Stimulated activated CD4-positive, alpha-beta T cell treated with anti-CD3 and anti-CD28 coated beads, TNF-alpha, amount 100 ng/mL, for 1 hour (primary cell): ENCODE measurements around the gene TEK.
"Not testable (repeated sequence)": the region's sequence is repeated elsewhere in the genome, so short reads cannot be mapped to it uniquely, and the experiment has no call there.

Experiments
- DNase-seq, 3 donors: peaks; one replicate each; pipeline ENCODE4 v3.0.0-alpha.2; 2020; ENCODE audit warnings: low read depth in 3 of 3, low spot score in 1 of 3

TEK gene

DNA sequence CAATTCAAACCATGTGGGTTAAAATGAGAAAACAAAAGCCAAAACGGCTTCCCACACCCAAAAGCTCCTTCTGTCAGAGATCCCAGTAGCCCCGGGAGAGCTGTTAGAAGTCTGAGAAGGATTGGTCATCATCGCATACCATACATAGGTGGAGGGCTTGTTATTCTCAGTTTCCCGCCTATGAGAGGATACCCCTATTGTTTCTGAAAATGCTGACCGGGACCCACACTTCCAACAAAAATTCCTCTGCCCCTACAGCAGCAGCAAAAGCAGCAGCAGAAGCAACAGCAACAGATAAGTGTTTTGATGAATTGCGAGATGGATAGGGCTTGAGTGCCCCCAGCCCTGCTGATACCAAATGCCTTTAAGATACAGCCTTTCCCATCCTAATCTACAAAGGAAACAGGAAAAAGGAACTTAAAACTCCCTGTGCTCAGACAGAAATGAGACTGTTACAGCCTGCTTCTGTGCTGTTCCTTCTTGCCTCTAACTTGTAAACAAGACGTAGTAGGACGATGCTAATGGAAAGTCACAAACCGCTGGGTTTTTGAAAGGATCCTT lies at the start of gene TEK:
TEK (plus strand) TSS at position 245 of the 561 bp plus-strand sequence. CDS start 366 bp downstream, outside the sequence.
- no peak for DNase-seq

DNA sequence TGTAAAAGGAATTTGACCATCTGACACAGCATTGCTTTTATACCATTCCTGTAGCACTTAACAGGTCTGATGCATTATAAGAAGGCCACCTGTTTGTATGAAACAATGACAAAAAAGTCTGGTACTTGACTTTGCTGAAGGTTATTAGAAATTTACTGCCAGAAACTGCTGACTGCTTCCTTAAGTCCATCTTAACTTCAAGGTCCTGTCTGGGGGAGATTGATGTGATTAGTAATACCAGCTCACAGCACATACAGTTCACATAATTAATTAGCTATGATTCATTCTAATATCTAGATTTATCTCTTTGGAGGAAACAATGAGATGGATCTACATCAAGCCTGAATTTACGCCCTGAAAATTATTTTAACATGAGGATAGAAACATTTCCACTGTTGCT lies 49.6 kb upstream of the TEK start:
- DNase-seq, result no peak

DNA sequence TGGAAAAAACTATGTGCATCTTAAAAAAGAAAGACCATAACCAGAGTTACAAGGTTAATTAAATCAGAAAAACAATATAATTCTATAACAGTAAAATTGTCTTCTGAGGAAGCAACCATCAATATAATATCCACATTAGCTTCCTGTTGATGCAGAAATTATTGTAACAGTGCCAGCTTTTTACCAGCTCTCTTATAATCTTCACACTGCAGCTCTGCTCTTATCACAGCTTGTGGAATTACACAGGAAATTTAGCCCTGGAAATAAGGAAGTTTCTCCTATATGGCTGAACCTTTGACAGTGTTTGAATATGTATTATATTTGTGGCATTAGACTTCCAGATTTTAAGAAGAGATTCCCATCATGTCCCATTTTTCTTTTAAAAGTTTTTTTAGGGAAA lies 49.1 kb upstream of the TEK start:
- DNase-seq, result no peak

DNA sequence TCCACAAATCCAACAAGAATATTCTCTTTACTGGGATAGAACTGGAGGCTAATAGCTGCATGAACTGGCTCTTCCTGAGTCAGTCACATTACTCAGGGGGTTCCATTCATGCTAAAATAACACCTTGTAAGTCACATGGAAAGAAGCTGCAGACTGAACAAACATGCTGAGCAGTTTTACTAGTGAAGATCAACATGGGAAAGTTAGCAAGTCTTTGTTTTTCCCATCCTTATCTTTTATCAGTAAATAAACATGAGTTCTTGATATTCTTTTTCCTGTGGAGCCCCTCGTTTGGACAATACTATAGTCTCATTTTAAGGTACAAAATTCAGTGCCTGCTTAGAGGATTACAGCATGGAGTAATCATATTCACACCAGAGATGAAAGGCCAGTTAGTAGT lies 43.7 kb upstream of the TEK start:
- no peak for DNase-seq

DNA sequence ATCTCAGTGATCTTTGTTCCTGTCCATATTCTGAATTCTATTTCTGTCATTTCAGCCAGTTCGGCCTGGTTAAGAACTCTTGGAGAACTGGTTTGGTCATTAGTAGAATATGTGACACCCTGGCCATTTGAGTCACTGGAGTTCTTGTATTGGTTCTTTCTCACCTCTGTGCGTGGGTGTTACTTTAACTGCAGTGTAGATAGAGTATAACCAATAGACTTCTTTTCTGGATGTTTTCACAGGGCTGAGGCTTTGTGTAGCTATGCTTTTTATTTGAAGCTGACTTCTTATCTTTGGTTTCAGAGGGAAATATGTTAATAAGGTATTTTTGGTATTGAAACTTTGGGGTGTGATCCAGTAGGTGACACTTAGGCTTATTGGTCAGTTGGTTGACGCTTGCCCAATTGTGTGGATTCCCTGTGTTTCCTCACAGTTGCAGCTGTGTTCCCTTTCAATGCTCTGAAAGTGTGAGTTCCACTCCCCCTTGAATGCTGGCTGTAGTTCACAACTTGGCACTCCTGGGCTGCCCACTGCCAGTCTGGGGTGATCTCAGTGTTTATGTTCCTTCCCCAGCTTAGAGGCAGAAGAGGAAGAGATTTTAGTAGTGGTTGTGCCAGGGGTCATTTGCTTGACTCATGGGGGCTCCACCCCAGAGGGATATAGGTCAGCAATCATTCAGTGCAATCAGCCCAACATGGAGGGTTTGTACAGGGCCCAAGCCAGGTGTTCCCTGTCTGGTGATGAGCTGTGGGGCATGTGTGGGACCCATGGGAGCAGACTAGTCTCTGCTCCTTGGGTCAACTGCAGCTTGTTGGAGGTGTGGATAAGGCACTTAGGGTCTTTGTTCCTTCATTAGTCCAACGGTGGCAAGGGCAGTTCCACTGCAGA lies 34.9 kb upstream of the TEK start:
- DNase-seq, result no peak

- no peak for DNase-seq
These were observed 30.3 kb upstream of the TEK start for GRCh38 chr9:27078685-27079084.

GRCh38 chr9:27085456-27085855 lies 23.6 kb upstream of the TEK start:
- no peak for DNase-seq

DNA sequence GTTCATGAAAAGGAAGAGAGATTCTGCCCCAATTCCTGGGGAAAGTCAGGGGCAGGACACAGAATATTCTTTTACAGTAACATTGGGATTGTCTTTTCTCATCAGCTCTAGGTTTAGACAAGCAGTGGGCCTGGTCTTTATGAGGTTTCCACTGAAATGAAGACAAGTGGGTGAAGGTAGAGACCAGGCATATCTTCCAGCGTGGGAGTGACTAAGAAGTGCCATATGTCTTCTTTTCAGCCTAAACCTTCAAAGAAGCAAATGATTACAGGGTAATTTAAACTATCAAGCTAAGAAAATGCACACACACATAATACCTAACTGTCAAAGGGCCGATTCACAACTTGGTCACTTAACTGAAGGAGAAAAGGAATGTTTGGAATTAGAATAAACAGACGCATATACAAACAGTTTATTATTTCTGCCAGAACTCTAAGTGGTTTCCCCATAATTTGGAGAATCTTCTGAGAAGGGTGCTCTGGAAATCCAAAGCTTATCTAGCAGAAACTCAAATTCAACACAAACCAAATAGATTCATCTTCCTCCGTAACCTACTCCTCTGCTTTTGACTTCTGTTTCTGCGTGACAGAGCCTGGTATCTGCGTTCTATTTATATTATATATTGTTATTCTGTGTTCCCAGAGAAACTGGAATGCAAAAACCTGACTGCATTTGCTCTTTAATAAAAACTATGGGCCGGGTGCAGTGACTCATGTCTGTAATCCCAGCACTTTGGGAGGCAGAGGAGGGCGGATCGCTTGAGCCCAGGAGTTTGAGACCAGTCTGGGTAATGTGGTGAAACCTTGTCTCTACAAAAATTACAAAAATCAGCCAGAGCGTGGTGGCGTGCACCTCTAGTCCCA lies 22.0 kb upstream of the TEK start:
- no peak for DNase-seq

DNA sequence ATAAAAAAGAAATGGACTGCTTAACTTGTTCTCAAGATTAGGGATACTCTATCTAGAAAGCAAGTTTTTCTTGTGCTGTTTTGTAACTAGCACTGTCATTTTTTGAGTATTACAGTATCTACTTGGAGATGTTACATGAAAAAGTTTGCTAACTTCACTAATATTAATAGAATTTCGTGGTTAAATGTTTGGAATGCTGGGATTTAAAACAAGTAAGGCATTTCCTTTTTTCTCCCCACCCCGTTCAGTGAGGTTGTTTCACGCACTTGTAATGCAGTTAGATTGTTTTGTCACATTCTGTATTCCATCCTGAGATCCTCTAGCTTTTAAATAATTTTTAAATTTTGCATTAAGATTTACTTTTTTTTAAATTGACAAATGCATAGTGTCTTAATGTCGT lies 20.0 kb upstream of the TEK start:
- no peak for DNase-seq

DNA sequence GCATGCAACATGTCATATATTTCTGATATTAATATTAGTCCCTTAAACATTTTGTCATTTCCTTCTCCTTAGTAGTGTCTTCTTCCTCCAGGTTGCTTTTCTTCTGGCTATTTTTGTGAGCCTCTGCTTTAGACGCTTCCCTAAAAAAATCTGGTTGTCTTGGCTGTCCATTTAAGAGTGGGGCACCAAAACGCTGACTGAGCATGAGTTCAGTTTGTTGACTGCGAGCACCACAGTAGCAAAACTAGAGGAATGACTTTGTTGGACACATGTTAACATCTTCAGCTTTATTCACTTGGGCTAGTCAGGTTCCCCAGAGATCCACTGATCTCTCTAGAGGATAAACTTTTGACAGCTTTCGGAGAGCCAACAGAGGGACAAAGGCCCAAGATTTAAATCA lies 19.3 kb upstream of the TEK start:
- no peak for DNase-seq

DNA sequence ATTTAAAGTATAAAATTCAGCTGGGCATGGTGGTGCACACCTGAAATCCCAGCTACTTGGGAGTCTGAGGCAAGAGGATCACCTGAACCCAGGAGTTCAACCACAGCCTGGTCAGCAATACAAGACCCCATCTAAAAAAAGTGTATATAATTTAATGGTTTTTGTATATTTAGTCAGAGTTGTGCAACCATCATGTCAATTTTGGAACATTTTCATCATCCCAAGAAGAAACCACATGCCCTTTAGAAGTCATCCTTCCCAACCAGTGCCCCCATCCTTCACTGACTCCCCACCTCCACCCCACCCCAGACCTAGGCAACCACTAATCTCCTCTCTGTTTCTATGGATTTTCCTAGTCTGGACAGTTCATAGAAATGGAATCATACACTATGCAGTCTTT lies 18.8 kb upstream of the TEK start:
- DNase-seq, result no peak

GRCh38 chr9:27090711-27091110 lies 18.3 kb upstream of the TEK start:
- DNase-seq, result no peak

DNA sequence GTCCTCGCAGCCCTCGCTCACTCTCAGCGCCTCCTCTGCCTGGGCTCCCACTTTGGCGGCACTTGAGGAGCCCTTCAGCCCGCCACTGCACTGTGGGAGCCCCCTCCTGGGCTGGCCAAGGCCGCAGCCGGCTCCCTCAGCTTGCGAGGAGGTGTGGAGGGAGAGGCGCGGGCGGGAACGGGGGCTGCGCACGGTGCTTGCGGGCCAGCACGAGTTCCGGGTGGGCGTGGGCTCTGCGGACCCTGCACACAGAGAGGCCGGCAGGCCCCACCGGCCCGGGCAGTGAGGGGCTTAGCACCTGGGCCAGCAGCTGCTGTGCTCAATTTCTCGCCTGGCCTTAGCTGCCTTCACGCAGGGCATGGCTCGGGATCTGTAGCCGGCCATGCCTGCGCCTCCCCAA lies 16.5 kb upstream of the TEK start:
- DNase-seq, result not testable (repeated sequence)

- DNase-seq, result not testable (repeated sequence)
These were observed 15.5 kb upstream of the TEK start for GRCh38 chr9:27093384-27094067.

GRCh38 chr9:27094640-27095298 lies 14.3 kb upstream of the TEK start:
- DNase-seq, result no peak

DNA sequence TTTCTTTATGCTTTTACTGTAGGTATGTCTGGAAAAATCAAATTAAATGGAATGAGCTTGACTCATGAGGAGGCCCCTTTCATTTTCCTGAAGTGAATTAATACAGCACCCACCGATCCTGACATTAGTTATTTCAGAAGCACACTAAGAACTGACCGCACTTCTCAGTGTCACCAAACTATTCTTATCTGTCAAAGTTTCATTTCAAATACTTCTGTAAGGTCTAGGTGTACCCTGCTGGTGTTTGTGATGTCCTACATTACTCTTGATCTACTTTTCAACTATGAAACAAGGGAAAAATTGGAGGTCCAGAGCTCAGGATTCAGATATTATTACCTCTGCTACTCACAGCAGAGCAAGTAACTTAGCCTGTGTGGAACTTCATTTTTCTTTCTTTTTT lies 1.8 kb upstream of the TEK start:
- no peak for DNase-seq

GRCh38 chr9:27109621-27110020 lies 596 bp downstream of the TEK start:
- DNase-seq, result no peak

DNA sequence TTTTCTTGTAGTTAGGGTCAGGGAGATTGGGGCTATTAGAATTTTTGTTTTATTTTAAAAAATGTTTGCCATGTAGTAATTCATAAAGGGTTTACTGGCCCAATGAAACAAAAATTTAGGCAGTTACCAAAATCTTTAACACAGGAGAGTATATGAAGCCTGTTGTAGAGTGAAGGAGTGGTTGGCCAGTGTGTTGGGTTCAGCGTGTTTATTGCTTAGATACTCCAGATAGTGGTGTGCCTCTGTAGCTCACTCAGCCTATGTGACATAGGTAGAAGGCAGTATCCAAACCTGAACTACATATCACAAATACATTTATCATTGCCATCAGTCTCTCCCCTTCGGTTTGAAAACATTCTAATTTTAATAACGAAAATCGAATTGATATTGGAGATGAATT lies 1.2 kb downstream of the TEK start:
- DNase-seq, result no peak

- DNase-seq, result no peak
These were observed 3.2 kb downstream of the TEK start for GRCh38 chr9:27112235-27112634.

- no peak for DNase-seq
These were observed 8.6 kb downstream of the TEK start for GRCh38 chr9:27117489-27118135.
